K562 (cell line): Measurements from ENCODE around the gene UTS2R. TPM values are rescaled to one million over a fixed set of nuclear protein-coding genes. Genes with fewer than 3 reads are reported as not detected.
A peak's percentile ranks its signal among the peaks of the same experiment; 100 is the strongest.

Experiments used
- AFF1 ChIP-seq, 2 experiments: fragments of 450-650 bp; IDR thresholded peaks; 2 replicates each; pipeline ENCODE4 v1.6.1; 2018; ENCODE audit warnings: mild to moderate bottlenecking in 2 of 2, low read depth in 1 of 2; ENCODE audit not compliant: partially characterized antibody in 2 of 2
- ARHGAP35 ChIP-seq: fragments of 450-650 bp; IDR thresholded peaks from 2 replicates; pipeline ENCODE4 v1.6.1; 2018; ENCODE audit not compliant: partially characterized antibody
- ASH1L ChIP-seq: fragments of 450-650 bp; IDR thresholded peaks from 2 replicates; pipeline ENCODE4 v1.6.1; 2018; ENCODE audit warnings: borderline replicate concordance, mild to moderate bottlenecking, low read depth; ENCODE audit not compliant: partially characterized antibody
- ATF3 ChIP-seq, 2 experiments: fragments of 450-650 bp in 1 of 2; sonication (generic) in 1 of 2; formaldehyde crosslinking in 1 of 2; IDR thresholded peaks in 1 of 2; conservative IDR thresholded peaks in 1 of 2; 2 replicates each; pipeline versions ENCODE4 v1.6.1 to v1.8.1; 2016 to 2023; ENCODE audit warnings: mild to moderate bottlenecking in 2 of 2, moderate library complexity in 2 of 2, inconsistent platforms in 1 of 2, missing genetic modification reagents in 1 of 2
- CHD2 ChIP-seq: IDR thresholded peaks from 2 replicates; pipeline ENCODE4 v1.6.1; 2011; ENCODE audit warnings: low read depth, low read length
- CXXC5 ChIP-seq: fragments of 250-450 bp; sonication (Bioruptor Pico); IDR thresholded peaks from 2 replicates; pipeline ENCODE4 v1.8.0; 2022; ENCODE audit warnings: inconsistent platforms, mild to moderate bottlenecking, moderate library complexity
- HMGXB4 ChIP-seq: sonication (generic); formaldehyde crosslinking; IDR thresholded peaks from 2 replicates; pipeline ENCODE4 v1.8.1; 2023; ENCODE audit warnings: mild to moderate bottlenecking, missing genetic modification reagents
- NCOA4 ChIP-seq: fragments of 450-650 bp; IDR thresholded peaks from 2 replicates; pipeline ENCODE4 v1.6.1; 2018; ENCODE audit warnings: mild to moderate bottlenecking; ENCODE audit not compliant: partially characterized antibody
- NKRF ChIP-seq: fragments of 450-650 bp; IDR thresholded peaks from 2 replicates; pipeline ENCODE4 v1.6.1; 2016; ENCODE audit warnings: borderline replicate concordance
- POLR2G ChIP-seq: fragments of 200-400 bp; formaldehyde crosslinking; IDR thresholded peaks from 2 replicates; pipeline ENCODE4 v1.6.1; 2017; ENCODE audit warnings: low read depth, mild to moderate bottlenecking, antibody characterized with exemption, low read length, moderate library complexity
- RFX5 ChIP-seq: IDR thresholded peaks from 2 replicates; pipeline ENCODE4 v1.6.1; 2011; ENCODE audit warnings: low read depth, mild to moderate bottlenecking, improper control_type of control experiment, low read length
- SMARCA5 ChIP-seq: fragments of 450-650 bp; IDR thresholded peaks from 2 replicates; pipeline ENCODE4 v1.6.1; 2016
- SREBF2 ChIP-seq: sonication (generic); formaldehyde crosslinking; IDR thresholded peaks from 2 replicates; pipeline ENCODE4 v1.4.0; 2020; ENCODE audit warnings: mild to moderate bottlenecking, missing genetic modification reagents
- STAG1 ChIP-seq: sonication (generic); formaldehyde crosslinking; IDR thresholded peaks from 2 replicates; pipeline ENCODE4 v1.5.0; 2020; ENCODE audit warnings: missing genetic modification reagents, borderline replicate concordance
- ZC3H11A ChIP-seq: IDR thresholded peaks from 2 replicates; pipeline ENCODE4 v1.6.1; 2012; ENCODE audit warnings: low read depth, low read length, improper control_type of control experiment
- ZNF224 ChIP-seq: sonication (generic); formaldehyde crosslinking; IDR thresholded peaks from 2 replicates; pipeline ENCODE4 v1.8.0; 2022; ENCODE audit warnings: mild to moderate bottlenecking, missing genetic modification reagents
- ZNF511 ChIP-seq: sonication (generic); formaldehyde crosslinking; IDR thresholded peaks from 2 replicates; pipeline ENCODE4 v1.8.0; 2022; ENCODE audit warnings: mild to moderate bottlenecking, missing genetic modification reagents
- polyA plus RNA-seq, 8 experiments: library from polyadenylated mRNA; depleted of rRNA in 4 of 8; stranded (reverse) in 5 of 8; unstranded in 3 of 8; fragments of >200 nt; fragmentation: Nextera tagmentation in 2 of 8; fragmentation: Illumina TruSeq in 1 of 8; extraction: Ambion mirVana in 2 of 8; extraction: Trizol in 1 of 8; gene quantifications; 2 replicates each; pipeline versions ENCODE4 v1.2.1 to v1.2.3, GENCODE V29; 2011 to 2014; ENCODE audit warnings: inconsistent platforms in 1 of 8, missing spikeins in 1 of 8
- total RNA-seq, 7 experiments: library from RNA; depleted of rRNA in 6 of 7; stranded (reverse); fragments of >200 nt in 6 of 7; fragmentation: Illumina TruSeq in 2 of 7; extraction: Trizol in 2 of 7; gene quantifications; 2 replicates each; pipeline versions ENCODE4 v1.2.1 to v1.2.3, GENCODE V29; 2011 to 2021; ENCODE audit warnings: low replicate concordance in 1 of 7

The UTS2R gene
- total and polyA plus RNA-seq, 9 of the 15 experiments (the other 6 are each of a cell fraction or from before 2014, with no cell fraction given): 0.22 TPM; not detected in 8

- TF ChIP-seq NKRF (no peak), POLR2G (no peak), RFX5 (no peak), SMARCA5 (0 out of 2 replicates have a peak, but pooled peaks have one; percentile 35), ZC3H11A (no peak), SREBF2 (CRISPR knock-in tag) (no peak), ASH1L (no peak), ZNF224 (CRISPR knock-in tag) (no peak), HMGXB4 (CRISPR knock-in tag) (no peak), CXXC5 (CRISPR knock-in tag) (0 out of 2 replicates have a peak, but pooled peaks have one; percentile 35), ZNF511 (CRISPR knock-in tag) (no peak), ARHGAP35 (no peak), ATF3 (IDR thresholded peaks at IDR 0.05) (no peak), ATF3 (CRISPR knock-in tag; conservative IDR thresholded peaks at IDR 0.05) (no peak), AFF1 (IDR thresholded peaks at IDR 0.05; ENCODE audit: low read depth in 1 of 2, partially characterized antibody in 2 of 2) (no peak), NCOA4 (no peak), STAG1 (peak; percentile 40), CHD2 (no peak)
These were observed 21.2 kb upstream of the UTS2R start (continued) for GRCh38 chr17:82350182-82351030.
